Mesenchymal stem cell (in vitro differentiated cells and primary cell): ENCODE results near the gene DPYSL4.

ENCODE experiments used
- DNase-seq: peaks from one replicate; pipeline ENCODE4 v3.0.0-alpha.2; 2013
- H2AFZ ChIP-seq: one replicate; pipeline ENCODE4 v1.6.1; 2013; ENCODE audit warnings: low read depth, mild to moderate bottlenecking, control low read depth, inconsistent platforms, low read length, moderate library complexity
- H2AK5ac ChIP-seq: 2 replicates; pipeline ENCODE4 v1.6.1; 2013; ENCODE audit warnings: low read length, moderate library complexity, mild to moderate bottlenecking, inconsistent platforms; ENCODE audit not compliant: severe bottlenecking
- H2BK120ac ChIP-seq: one replicate; pipeline ENCODE4 v1.6.1; 2013; ENCODE audit warnings: low read depth, mild to moderate bottlenecking, inconsistent platforms, low read length, moderate library complexity
- H2BK12ac ChIP-seq, 2 experiments: one replicate each; pipeline ENCODE4 v1.6.1; 2013; ENCODE audit warnings: inconsistent platforms in 2 of 2, low read length in 2 of 2, mild to moderate bottlenecking in 2 of 2, moderate library complexity in 2 of 2, control low read depth in 1 of 2
- H2BK15ac ChIP-seq: one replicate; pipeline ENCODE4 v1.6.1; 2013; ENCODE audit warnings: mild to moderate bottlenecking, low read depth, inconsistent platforms; ENCODE audit not compliant: poor library complexity, severe bottlenecking
- H2BK5ac ChIP-seq: 2 replicates; pipeline ENCODE4 v1.6.1; 2013; ENCODE audit warnings: low read depth, mild to moderate bottlenecking, low read length, control low read depth, inconsistent platforms; ENCODE audit not compliant: poor library complexity, severe bottlenecking
- H3K14ac ChIP-seq, 2 experiments: one replicate each; pipeline ENCODE4 v1.6.1; 2013; ENCODE audit warnings: inconsistent platforms in 2 of 2, low read length in 2 of 2, control low read depth in 1 of 2, mild to moderate bottlenecking in 1 of 2, moderate library complexity in 1 of 2
- H3K18ac ChIP-seq, 2 experiments: one replicate each; pipeline ENCODE4 v1.6.1; 2013; ENCODE audit warnings: inconsistent platforms in 2 of 2, low read length in 2 of 2, control low read depth in 1 of 2, low read depth in 1 of 2, mild to moderate bottlenecking in 1 of 2
- H3K23ac ChIP-seq, 2 experiments: one replicate each; pipeline ENCODE4 v1.6.1; 2013; ENCODE audit warnings: inconsistent platforms in 2 of 2, low read length in 2 of 2, mild to moderate bottlenecking in 2 of 2, moderate library complexity in 2 of 2, control low read depth in 1 of 2
- H3K27ac ChIP-seq: 2 replicates; pipeline ENCODE4 v1.5.1; 2013; ENCODE audit warnings: mild to moderate bottlenecking, moderate library complexity, low read length, control low read depth, inconsistent platforms; ENCODE audit not compliant: poor library complexity, severe bottlenecking
- H3K27me3 ChIP-seq, 2 experiments: 2 replicates each; pipeline versions ENCODE4 v1.6.1 to v1.7.0; 2013; ENCODE audit warnings: low read length in 2 of 2, mild to moderate bottlenecking in 2 of 2, moderate library complexity in 2 of 2, control low read depth in 1 of 2, inconsistent platforms in 1 of 2; ENCODE audit not compliant: control insufficient read depth in 1 of 2, insufficient read depth in 1 of 2
- H3K36me3 ChIP-seq, 2 experiments: 2 replicates each; pipeline versions ENCODE4 v1.6.1 to v1.7.0; 2013; ENCODE audit warnings: low read length in 2 of 2, control low read depth in 1 of 2, inconsistent platforms in 1 of 2, low read depth in 1 of 2, mild to moderate bottlenecking in 1 of 2; ENCODE audit not compliant: insufficient read depth in 2 of 2, control insufficient read depth in 1 of 2
- H3K4ac ChIP-seq, 2 experiments: one replicate each; pipeline ENCODE4 v1.6.1; 2013; ENCODE audit warnings: inconsistent platforms in 2 of 2, low read length in 2 of 2, mild to moderate bottlenecking in 2 of 2, moderate library complexity in 2 of 2, control low read depth in 1 of 2, low read depth in 1 of 2
- H3K4me1 ChIP-seq: 2 replicates; pipeline ENCODE4 v1.6.1; 2013; ENCODE audit warnings: low read depth, low read length, control low read depth; ENCODE audit not compliant: control insufficient read depth, insufficient read depth
- H3K4me2 ChIP-seq: 2 replicates; pipeline ENCODE4 v1.6.1; 2013; ENCODE audit warnings: low read length, mild to moderate bottlenecking, inconsistent platforms; ENCODE audit not compliant: poor library complexity, severe bottlenecking
- H3K4me3 ChIP-seq, 2 experiments: 2 replicates each; pipeline versions ENCODE4 v1.5.1 to v1.7.0; 2013; ENCODE audit warnings: low read length in 2 of 2, mild to moderate bottlenecking in 2 of 2, control low read depth in 1 of 2, low read depth in 1 of 2; ENCODE audit not compliant: insufficient read depth in 1 of 2
- H3K79me1 ChIP-seq: replicated peaks from 2 replicates; pipeline ENCODE4 v1.6.1; 2013; ENCODE audit warnings: mild to moderate bottlenecking, control low read depth, low read length, inconsistent platforms; ENCODE audit not compliant: poor library complexity, severe bottlenecking
- H3K9ac ChIP-seq: 2 replicates; pipeline ENCODE4 v1.7.0; 2013; ENCODE audit warnings: mild to moderate bottlenecking, low read length, moderate library complexity
- H3K9me3 ChIP-seq: 2 replicates; pipeline ENCODE4 v1.7.0; 2013; ENCODE audit warnings: mild to moderate bottlenecking, low read length; ENCODE audit not compliant: control insufficient read depth
- H4K8ac ChIP-seq: one replicate; pipeline ENCODE4 v1.6.1; 2013; ENCODE audit warnings: inconsistent platforms, mild to moderate bottlenecking, low read length, moderate library complexity
- H4K91ac ChIP-seq: one replicate; pipeline ENCODE4 v1.6.1; 2013; ENCODE audit warnings: mild to moderate bottlenecking, low read length, inconsistent platforms
- WGBS: methylation state at CpG from one replicate; pipeline ENCODE4 v1.1.7; 2013; ENCODE audit warnings: mixed read lengths; 5-methylcytosine and 5-hydroxymethylcytosine counted together

DPYSL4 gene

DNA sequence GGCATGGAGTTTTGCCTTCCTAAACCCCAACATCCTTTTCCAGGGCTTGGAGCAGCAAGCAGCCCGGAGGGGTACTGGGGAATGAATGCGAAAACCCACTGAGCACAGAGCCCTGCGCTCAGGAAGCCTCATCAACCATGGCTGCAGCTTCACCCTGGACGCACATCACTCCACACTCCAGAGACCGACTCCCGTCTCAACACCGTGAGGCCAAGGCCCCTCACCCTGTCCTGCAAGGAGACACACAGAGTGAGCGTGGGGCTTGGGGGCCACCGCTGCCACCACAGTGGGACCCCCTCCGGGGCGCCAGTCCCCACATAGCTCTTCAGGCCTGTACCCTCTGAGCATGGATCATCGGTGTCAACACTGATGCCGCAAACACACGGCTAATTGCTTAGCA is 41.9 kb downstream of the DPYSL4 start:
- Histone ChIP-seq H2BK12ac (no peak overlapping the region), H2AK5ac (no peak overlapping the region), H2BK120ac (no peak overlapping the region), H4K8ac (no peak overlapping the region), H2BK5ac (no peak overlapping the region), H2BK15ac (no peak overlapping the region), H3K27me3 (no peaks in the 10 kb centered on the region), H3K18ac (no peak overlapping the region), H3K27ac (no peak overlapping the region), H3K79me1 (no peaks in the 10 kb centered on the region), H2AFZ (no peak overlapping the region), H3K9ac (no peak overlapping the region), H3K4me3 (no peak overlapping the region), H3K4me2 (no peak overlapping the region), H3K4ac (no peak overlapping the region), H3K14ac (no peak overlapping the region), H4K91ac (no peak overlapping the region), H3K23ac (no peak overlapping the region), H3K9me3 (no peaks in the 10 kb centered on the region), H3K4me1 (peaks cover 8% of the 10 kb centered on the region), H3K36me3 (peaks cover 4 to 8% of the 10 kb centered on the region in 2 experiments)
- WGBS: 94% methylated on average over 14 of the region's 14 CpGs
- no peak for DNase-seq

GRCh38 chr10:132229096-132229495 is 42.3 kb downstream of the DPYSL4 start:
- no peak for DNase-seq
- Histone ChIP-seq H3K4me2 (no peak overlapping the region), H2AK5ac (no peak overlapping the region), H3K79me1 (no peaks in the 10 kb centered on the region), H3K27me3 (peaks cover 0 to 1% of the 10 kb centered on the region in 2 experiments), H3K18ac (no peak overlapping the region), H3K27ac (no peak overlapping the region), H3K4ac (no peak overlapping the region), H3K9me3 (no peaks in the 10 kb centered on the region), H2BK12ac (no peak overlapping the region), H2BK120ac (no peak overlapping the region), H2AFZ (no peak overlapping the region), H3K23ac (no peak overlapping the region), H3K36me3 (peaks cover 4 to 5% of the 10 kb centered on the region in 2 experiments), H3K9ac (no peak overlapping the region), H4K91ac (no peak overlapping the region), H3K4me3 (no peak overlapping the region), H3K14ac (no peak overlapping the region), H2BK5ac (no peak overlapping the region), H2BK15ac (no peak overlapping the region), H3K4me1 (peaks cover 6% of the 10 kb centered on the region), H4K8ac (no peak overlapping the region)
- 95% methylated on average over 4 of the region's 6 CpGs for WGBS

- Histone ChIP-seq H3K4me3 (no peak overlapping the region), H2AFZ (no peak overlapping the region), H3K4me2 (no peak overlapping the region), H3K9me3 (no peaks in the 10 kb centered on the region), H3K79me1 (no peaks in the 10 kb centered on the region), H2BK12ac (no peak overlapping the region), H3K23ac (no peak overlapping the region), H3K18ac (no peak overlapping the region), H4K91ac (no peak overlapping the region), H3K4me1 (peaks cover under 1% of the 10 kb centered on the region), H2BK15ac (no peak overlapping the region), H3K9ac (no peak overlapping the region), H3K36me3 (peaks cover 8 to 10% of the 10 kb centered on the region in 2 experiments), H4K8ac (no peak overlapping the region), H2BK5ac (no peak overlapping the region), H2AK5ac (no peak overlapping the region), H3K27me3 (peaks cover 0 to 3% of the 10 kb centered on the region in 2 experiments), H3K14ac (no peak overlapping the region), H2BK120ac (no peak overlapping the region), H3K27ac (no peak overlapping the region), H3K4ac (no peak overlapping the region)
- WGBS: 84% methylated on average over 27 of the region's 36 CpGs
- no peak for DNase-seq
These were observed 43.2 kb downstream of the DPYSL4 start for GRCh38 chr10:132229834-132230556.

GRCh38 chr10:132230557-132231210 is 43.9 kb downstream of the DPYSL4 start:
- DNase-seq: no peak
- H3K14ac ChIP-seq: no peak overlapping the region
- no peak overlapping the region for H3K9ac ChIP-seq
- H3K27me3 ChIP-seq: peaks cover 0 to 3% of the 10 kb centered on the region in 2 experiments
- H3K27ac ChIP-seq: no peak overlapping the region
- H3K79me1 ChIP-seq: no peaks in the 10 kb centered on the region
- 81% methylated on average over 19 of the region's 21 CpGs for WGBS
- H4K8ac ChIP-seq: no peak overlapping the region
- H2AFZ ChIP-seq: no peak overlapping the region
- H2BK120ac ChIP-seq: no peak overlapping the region
- H4K91ac ChIP-seq: no peak overlapping the region
- no peak overlapping the region for H3K18ac ChIP-seq
- H3K4me1 ChIP-seq: no peaks in the 10 kb centered on the region
- no peak overlapping the region for H2AK5ac ChIP-seq
- peak overlapping the region; percentile 68 for H2BK15ac ChIP-seq
- H3K23ac ChIP-seq: no peak overlapping the region
- H2BK12ac ChIP-seq: no peak overlapping the region
- H3K4me3 ChIP-seq: no peak overlapping the region
- no peaks in the 10 kb centered on the region for H3K9me3 ChIP-seq
- no peak overlapping the region for H3K4me2 ChIP-seq
- peaks cover 8 to 12% of the 10 kb centered on the region in 2 experiments for H3K36me3 ChIP-seq
- no peak overlapping the region for H3K4ac ChIP-seq
- no peak overlapping the region for H2BK5ac ChIP-seq
